Hepatic stellate cell (primary cell): ENCODE measurements around the gene SLC35A3.

Source experiments
- DNase-seq: peaks from one replicate; pipeline ENCODE4 v3.0.0; 2011; ENCODE audit warnings: low spot score

SLC35A3 gene

GRCh38 chr1:100076744-100077143, 106.9 kb downstream of the SLC35A3 start:
- no peak for DNase-seq

GRCh38 chr1:100077531-100077930, 107.7 kb downstream of the SLC35A3 start:
- no peak for DNase-seq

- no peak for DNase-seq
These were observed 110.5 kb downstream of the SLC35A3 start for GRCh38 chr1:100080331-100080730.
